ENCODE results near the gene URB1.
A peak's percentile ranks its signal among the peaks of the same experiment; 100 is the strongest.
"Not testable (repeated sequence)": the region's sequence is repeated elsewhere in the genome, so short reads cannot be mapped to it uniquely, and the experiment has no call there.

The URB1 gene

DNA sequence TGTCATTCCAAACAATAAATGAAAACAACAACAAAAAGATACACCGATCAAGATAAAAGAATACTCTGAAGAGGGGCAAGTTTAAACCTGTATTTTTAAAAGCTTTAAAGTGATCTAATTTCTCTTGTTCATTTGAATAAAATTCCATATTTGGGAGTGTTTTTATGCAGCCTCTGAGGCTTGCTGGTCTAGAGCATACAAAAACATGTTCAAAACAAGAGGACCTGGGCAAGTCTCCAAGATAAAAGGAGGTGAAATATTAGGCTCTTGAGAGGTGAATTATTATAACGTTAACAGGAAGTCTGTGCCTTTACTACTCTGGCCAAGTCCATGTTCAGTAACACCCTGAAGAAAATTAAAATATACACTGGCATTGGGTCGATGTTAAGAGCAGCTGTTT is 20.1 kb downstream of the URB1 start:
- DNase-seq (ENCODE audit: insufficient read length, low spot score) (no peak), FAIRE-seq (no peak)

DNA sequence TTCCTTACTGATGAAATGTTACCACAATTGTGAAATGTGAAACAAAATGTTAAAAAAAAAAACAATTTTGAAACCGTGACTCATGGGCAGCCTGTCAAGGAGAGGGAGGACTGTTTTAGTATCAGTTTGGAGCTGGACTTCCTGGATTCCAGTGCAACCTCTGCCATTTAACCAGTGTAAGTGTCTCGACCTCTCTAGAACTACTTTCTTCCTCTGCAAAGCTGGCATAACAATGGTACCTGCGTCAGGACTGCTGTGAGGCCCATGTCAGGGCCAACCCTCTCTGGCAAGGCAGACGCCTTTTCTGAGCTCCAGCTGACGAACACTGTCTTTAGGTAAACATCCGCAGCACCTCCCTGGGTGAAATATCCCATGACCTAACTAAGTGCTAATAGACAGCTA is 20.9 kb downstream of the URB1 start:
- FAIRE-seq: no peak
- DNase-seq (ENCODE audit: insufficient read length, low spot score): no peak

DNA sequence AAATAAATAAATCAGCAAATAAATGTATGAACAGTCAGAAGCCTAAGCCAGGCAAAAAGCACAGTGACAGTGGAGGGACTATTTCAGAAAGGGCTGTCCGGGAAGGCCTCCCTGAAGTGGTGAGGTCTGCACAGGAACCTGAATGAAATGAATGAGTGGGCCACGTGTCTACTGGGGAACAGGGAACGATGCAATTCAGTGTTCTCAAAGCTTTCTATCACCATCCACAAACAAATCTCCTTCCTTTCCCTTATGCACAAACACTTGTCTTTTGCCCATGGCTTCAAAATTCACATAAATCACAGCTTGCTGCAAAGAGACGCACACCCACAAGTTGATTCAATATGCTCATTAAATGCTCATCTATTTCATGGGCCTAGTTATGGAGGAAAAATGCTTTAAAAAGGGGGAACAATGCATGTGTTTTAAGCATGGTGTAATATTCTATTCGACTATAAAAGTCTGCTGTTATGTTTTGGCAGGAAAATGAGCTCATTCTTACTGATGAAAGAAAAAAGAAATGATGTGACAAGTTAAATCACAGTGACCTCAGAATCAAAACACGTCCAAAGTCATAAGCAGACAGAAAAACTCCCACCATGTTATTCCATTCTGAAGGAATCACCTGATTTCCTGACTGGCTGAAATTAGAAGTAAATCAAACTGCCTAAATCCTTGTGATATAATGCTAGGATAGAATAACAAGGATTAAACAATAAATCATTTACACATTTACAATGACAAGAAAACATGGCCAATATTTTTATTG is 21.6 kb downstream of the URB1 start:
- DNase-seq (ENCODE audit: insufficient read length, low spot score) (no peak), FAIRE-seq (no peak)

DNA sequence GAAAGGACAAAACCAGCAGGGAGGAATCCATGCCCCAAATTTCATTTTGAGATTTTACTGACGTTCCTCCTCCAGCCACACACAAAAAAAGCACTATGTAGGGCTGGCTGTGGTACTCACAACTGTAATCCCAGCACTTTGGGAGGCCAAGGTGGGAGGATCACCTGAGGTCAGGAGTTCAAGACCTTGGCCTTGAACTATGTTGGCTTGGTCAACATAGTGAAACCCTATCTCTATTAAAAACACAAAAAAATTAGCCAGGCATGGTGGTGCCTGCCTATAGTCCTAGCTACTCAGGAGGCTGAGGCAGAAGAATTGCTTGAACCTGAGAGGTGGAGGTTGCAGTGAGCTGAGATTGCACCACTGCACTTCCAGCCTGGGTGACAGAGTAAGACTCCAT is 23.9 kb downstream of the URB1 start:
- not testable (repeated sequence) for FAIRE-seq

DNA sequence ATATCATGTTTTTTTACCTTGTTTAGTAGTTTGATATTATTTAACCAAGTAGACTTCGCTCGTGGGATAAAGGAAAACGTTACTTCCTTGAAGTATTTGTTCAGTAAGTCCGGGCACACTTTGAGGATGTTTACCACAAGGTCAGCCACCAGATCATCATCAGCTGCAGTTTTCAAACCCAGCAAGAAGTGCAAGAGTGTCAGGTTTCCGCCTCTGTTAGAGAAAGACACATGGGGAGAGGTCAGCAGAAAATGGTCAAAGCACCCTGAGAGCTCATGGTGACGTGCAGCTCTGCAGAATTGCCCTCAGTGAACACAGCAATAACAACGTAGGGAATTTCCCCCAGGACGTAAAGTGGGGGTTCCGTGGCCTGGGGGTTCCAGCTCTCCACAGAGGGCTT is 24.4 kb downstream of the URB1 start:
- FAIRE-seq (no peak), DNase-seq (ENCODE audit: insufficient read length, low spot score) (no peak)

More for the DNA sequence above, 23.9 kb downstream of the URB1 start:
- not testable (repeated sequence) for DNase-seq (ENCODE audit: insufficient read length, low spot score)

DNA sequence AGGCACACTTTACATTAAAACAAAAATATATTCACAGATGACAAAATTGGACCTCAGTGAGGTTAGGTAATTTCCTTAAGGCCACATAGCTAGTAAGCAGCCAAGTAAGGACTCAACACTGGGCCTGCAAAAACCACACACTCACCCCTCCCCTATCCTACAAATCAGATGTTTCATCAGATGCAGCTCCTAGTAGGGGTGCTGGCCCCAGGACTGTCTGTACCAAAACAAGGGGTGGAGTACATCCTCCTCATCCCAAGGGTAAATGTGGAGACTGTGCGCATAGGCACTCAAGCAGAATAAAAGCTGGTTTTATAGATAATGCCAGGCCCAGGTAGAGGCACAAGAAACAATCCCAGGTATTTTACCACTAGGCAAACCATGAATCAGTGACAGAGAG is 25.7 kb downstream of the URB1 start:
- FAIRE-seq (no peak), DNase-seq (ENCODE audit: insufficient read length, low spot score) (no peak)

DNA sequence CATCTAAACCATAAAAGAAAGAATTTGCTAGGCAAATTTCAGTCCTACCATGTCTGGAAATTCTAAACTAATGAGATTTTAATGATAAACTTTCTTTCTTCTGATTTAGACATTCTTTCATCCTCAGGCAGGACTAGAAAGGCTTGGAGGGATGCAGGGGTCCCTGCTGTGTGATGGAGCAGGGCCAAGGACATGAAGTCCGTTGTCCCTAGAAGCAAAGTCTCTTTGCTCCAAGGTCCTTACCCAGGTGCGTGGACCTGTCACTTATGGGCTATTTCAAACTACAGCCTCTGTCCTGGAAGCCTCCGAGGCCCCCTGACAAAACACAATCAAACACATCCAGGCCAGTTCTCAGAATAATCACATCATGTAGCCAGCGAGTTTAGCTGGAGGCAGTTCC is 26.6 kb downstream of the URB1 start:
- no peak for DNase-seq (ENCODE audit: insufficient read length, low spot score)
- FAIRE-seq: no peak

DNA sequence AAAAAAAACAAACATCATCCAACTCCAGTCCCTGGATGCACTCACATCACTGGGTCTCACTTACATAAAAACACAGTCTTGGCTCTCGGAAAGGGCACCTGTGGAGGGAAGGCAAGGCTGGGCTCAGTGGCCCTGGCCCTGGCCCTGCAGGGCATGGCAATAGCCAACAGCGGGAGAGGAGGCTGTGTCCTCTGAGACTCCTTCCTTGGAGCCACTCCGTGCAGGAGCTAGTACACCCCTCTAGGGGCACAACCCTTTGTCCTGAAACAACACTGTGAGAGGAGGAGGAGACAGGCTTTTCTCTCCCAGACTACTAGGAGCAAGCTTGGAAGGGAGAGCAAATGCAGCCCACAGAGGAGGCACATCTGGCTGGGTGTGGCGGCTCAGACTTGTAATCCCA is 28.0 kb downstream of the URB1 start:
- FAIRE-seq (no peak), DNase-seq (ENCODE audit: insufficient read length, low spot score) (no peak)

DNA sequence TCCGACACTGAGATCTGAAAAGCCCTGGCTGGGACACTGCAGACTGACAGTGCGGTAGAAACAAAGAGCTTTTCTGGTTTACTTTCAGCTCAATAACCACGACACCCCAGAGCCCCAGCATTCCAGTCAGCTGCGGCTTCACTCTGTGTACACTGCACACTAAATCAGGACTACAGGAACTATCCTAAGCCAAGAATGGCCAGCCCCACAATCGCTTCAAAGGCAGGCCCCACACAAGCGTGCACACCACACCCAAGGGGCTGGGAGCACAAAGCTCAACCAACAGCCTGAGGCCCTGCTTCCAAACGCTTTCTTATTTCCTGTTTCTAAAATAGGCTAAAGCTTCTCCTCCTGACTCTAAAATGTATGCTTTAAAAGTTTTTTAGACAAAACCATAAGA is 28.4 kb downstream of the URB1 start:
- FAIRE-seq (no peak), DNase-seq (ENCODE audit: insufficient read length, low spot score) (no peak)

DNA sequence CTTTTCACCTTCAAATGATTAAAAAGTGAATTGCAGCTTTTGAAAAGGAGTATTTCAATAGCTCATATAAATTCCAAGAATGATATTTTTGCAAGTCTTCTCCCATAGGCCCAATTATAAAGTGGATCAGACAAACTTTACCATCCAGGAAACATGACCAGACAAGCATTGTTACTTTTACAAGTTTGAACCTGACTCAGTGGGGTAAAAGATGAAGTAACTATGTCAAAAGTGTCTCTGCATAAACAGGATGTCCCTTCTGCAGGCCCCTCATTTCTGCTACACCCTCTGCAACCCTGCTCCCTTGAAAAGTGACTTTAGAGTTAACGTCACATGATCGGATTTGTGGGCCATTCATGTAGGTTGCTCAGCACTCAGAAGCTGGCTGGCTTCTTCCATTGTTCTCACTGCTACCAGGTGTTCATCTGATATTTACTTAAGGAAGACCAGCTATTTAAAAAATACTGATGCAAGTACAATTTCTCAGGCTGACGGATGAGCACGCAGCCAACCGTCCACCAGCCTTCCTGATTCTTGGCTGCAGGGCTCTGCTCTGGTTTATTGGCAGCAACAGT is 32.3 kb downstream of the URB1 start:
- FAIRE-seq: no peak

DNA sequence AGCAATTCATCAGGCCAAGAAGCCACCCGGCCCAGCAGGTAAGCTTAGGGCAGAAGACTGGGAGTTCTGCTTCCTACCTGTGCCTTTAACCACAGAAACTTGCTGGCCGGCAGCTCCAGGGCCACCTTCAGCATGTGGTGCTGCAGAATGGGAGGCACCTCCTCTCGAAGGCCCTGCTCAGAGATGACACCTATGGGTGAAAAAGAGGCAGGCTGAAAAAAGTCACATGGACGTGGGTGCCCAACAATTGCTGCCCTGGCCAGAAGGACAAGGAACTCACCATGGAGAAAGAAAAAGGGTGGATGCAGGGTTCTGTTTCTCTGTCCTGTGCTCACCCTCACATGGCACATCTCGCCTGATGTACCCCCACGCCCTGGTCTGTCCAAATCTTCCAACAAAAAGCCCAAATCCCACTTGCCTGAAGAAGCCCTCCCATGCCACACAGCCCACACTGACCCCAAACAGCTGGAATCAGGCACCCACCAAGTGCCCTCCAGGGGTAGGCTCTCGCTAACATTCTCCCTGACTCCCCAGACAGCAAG is 33.0 kb downstream of the URB1 start:
- FAIRE-seq (no peak), DNase-seq (ENCODE audit: insufficient read length, low spot score) (peak; percentile 15)

More for the DNA sequence above, 32.3 kb downstream of the URB1 start:
- DNase-seq (ENCODE audit: insufficient read length, low spot score): no peak

DNA sequence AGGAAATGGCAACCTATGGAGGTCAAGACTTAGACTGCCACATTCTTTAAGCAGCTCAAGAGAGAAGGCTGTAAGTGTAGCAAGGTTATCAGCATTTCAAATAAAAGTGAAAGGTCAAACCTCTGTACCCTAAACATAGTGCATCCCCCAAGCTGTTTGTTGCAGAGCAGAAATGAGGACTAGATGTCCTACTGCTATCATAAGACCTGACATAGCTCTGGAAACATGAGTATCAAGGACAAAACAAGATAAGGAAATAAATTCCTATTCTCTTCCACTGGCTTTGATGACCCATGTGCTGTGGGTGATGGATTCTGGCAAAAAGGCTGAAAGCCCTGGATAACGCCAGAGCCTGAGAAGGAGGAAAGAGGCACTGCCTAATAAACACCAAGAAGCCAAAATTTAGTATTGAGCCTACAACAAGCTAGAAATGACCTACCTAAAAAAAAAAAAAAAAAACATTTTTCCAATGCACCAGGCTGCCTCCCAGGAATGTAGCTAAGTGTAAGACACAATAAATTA is 35.9 kb downstream of the URB1 start:
- FAIRE-seq (no peak), DNase-seq (ENCODE audit: insufficient read length, low spot score) (no peak)

DNA sequence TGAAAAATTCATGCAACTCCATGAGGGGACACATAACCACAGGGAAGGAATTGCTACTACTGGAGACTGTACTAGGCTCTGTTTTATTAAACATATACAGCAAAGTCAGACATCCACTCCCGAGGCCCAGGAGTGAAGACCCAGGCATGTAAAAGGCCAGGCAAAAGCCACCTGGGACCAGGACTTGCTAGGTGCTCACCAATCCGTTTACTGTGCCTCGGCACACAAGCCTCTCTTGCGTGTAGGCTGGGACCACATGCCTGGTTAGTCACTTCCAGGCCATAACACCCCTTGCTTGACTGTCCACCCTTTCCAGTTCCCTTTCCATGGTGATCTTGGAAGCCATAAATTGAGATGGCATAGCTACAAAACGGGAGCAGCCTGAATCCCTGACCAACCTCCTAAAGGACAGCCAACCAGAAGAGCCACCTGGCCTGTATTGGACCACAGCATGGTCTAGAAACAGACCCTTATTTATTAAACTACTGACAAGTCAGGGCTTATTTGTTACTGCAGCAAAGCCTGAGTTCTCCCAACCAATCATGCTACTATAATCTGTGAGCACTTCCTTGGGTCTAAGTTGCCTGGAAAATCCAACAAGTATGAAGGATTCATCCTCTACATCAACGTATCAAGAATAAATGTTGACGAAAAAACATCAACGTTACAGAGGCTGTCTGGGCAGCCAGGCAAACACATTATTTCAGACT is 39.7 kb downstream of the URB1 start:
- DNase-seq (ENCODE audit: insufficient read length, low spot score) (no peak), FAIRE-seq (no peak)

DNA sequence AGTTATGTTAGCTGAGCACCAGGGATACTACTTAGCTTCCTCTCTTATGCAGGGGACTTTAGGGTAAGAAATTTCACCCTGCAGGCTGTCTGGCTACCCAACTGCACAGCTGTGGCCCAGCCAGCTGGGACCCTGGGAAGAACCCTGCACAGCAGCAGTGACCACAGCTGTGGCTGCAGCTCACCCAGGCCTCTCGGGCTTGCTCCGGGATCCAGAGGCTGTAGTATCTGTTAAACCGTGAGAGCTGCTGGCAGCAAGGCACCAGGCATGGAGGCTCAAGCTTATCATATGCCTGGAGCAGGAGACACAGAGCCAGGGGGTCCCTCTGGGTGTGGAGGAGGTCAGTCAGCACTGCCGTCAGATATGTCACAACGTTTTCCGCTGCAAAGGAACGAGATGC is 40.3 kb downstream of the URB1 start:
- FAIRE-seq: no peak
- no peak for DNase-seq (ENCODE audit: insufficient read length, low spot score)

DNA sequence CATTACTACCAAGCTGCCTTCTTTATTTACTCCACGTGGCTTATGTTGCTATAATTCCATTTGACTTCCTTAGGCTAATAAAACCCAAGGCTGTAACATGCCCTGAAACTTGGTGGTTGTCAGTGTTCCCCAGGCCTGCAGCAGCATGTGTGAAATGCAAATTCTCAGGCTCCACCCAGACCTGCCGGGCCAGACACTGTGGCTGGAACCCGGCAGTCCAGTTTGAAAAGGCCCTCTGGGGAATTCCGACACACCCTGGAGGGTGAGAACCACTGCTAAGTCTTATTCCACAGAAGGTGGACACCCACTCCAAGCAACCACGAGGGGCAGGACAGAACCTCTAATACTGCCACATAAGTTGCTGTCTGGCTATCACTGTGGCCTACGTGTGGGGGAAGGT is 41.4 kb downstream of the URB1 start:
- DNase-seq (ENCODE audit: insufficient read length, low spot score) (no peak), FAIRE-seq (no peak)

DNA sequence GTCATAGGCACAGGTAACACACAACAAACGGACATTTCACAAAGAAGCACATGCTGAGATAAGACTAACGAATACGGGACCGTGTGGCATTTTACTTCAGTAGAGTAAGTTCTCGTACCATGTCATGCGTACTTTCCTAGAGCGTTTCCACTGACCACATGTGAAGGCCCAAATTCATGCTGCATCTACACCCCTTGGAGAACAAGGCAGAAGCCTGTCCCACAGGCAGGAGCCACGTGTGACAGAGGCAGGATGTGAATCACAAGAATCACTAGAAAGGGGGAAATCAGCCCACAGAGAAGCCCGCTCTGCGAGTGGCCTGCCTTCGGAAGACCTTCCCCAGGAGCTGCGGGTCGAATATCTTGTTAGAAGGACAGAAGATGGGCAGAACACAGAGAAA is 41.8 kb downstream of the URB1 start:
- FAIRE-seq: no peak
- DNase-seq (ENCODE audit: insufficient read length, low spot score): no peak

DNA sequence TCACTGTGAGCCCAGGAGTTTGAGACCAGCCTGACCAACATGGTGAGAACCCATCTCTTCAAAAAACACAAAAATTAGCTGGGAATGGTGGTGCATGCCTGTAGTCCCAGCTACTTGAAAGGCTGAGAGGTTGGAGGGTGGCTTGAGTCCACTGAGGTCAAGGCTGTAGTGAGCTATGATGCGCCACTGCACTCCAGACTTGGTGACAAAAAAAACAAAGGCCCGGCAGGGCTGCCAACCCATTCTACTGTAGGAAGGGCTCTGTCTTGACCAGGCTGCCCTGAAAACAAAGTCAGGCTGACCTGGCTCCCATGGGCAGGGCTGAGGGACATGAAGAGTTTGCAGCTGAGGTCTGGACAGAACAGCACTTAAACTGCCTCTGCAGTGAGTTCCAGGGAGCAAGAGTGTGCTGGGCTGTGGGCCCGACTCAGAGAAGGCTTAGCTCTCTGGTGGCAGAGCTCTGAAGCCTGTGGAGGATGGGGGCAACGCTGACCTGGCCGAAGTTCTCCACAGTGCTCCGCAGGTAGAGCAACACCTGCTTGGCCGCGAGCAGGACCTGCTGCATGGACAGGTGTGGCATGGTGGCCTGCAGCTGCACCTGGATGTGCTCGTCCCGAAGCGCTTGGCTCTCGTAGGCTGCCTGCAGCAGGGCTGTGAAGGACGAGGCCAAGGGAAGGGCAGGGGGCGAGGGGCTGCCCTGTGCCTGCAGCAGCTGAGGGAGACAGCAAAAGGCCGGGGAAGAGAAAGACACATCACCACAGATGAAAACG is 42.4 kb downstream of the URB1 start:
- DNase-seq (ENCODE audit: insufficient read length, low spot score) (no peak), FAIRE-seq (no peak)

DNA sequence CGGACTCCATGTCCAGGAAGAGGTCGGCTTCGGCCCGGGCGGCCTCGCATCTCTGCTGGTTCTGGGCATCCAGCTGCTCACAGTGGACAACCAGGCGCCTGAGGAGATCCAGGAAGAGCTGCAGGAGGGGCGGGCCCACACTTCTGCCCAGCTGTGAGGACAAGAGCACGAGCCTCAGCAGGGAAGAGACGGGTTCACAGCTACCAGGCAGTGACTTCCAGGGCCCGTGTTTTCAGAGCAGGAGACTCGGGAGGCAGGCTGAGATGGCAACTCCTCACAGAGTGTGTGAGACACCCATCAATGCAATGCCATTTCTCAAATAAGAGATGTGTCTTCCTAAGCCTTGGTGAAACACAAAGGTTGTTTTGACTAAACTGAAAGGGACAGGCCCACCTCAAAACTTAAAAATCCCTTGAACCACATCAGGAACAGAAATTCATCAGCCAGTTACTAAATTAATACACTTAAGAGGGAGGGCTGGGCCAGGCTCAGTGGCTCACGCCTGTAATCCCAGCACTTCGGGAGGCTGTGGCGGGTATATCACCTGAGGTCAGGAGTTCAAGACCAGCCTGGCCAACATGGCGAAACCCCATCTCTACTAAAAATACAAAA is 43.4 kb downstream of the URB1 start:
- no peak for FAIRE-seq
- DNase-seq (ENCODE audit: insufficient read length, low spot score): no peak

DNA sequence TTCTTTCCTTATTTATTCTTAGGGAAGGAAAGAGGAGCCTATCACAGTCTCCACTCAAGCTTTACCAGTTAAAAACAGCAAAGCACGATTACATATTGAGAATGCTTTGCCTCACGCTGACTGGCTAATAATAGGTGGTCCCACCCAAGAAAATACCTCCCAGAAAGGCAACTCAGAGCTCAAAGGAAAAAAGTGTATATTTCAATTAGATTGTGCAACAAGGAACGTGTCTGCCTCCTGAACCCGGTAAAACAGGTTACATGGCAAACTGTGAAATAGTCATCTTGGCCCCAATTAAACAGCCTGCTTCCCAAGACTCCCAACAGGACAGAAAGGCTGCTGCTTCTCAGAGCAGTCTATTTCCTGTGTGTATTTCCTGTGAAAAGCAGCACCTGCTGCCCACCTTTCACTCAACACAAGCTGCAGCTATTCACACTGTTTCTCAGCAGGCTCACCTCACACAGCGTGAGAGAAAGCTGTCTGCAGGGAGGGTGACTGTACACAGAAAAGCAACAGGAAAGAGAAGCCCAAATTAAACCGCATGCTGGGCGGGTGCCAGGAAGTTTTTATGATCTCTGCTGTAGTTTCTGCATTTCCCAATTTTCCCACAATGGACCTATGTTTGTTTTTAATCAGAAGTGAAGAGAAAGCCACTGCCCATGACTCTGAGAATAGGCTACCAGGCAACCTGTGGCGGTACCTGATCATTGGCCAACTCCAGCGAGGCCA is 44.0 kb downstream of the URB1 start:
- FAIRE-seq: no peak
- no peak for DNase-seq (ENCODE audit: insufficient read length, low spot score)

DNA sequence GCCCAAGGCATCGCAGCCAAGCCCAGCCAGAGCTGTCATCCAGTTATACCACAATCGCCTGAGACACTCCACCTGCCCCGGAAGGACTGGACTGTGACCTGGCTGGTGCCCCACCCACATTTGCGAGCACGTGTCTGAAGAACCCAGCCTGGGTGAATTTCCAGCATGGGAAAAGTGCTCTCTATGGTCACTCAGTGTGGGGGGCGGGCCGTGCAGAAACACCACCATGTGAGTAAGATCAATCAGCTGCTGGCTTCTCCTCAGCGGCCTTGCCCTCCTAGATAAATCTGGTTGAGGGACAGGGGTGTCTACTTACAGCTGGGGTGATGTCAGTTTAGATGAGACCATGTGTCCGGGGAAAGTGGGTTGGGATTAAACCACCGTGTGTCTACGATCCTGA is 44.8 kb downstream of the URB1 start:
- DNase-seq (ENCODE audit: insufficient read length, low spot score) (no peak), FAIRE-seq (no peak)

Measured in HTR-8/SVneo (cell line).